GM13977 (cell line): Measurements from ENCODE around the gene CT83.

ENCODE experiments used
- DNase-seq: peaks from one replicate; pipeline ENCODE4 v3.0.0; 2012; ENCODE audit warnings: low spot score
- in situ Hi-C: fragments of 300-500 bp; cut with MboI; formaldehyde crosslinking; loops from one replicate; pipeline ENCODE4 v1.12.0; 2022; ENCODE audit warnings: low sequenced_read_pairs, low pct_unique_long_range_greater_than_20kb, mixed read lengths, inconsistent platforms; ENCODE audit not compliant: unreplicated experiment
- TF ChIP-seq, protein P1 (sequence below): IDR thresholded peaks from 2 replicates; pipeline ENCODE4 v1.5.1; 2012; ENCODE audit warnings: mild to moderate bottlenecking, control low read depth; ENCODE audit not compliant: insufficient read depth; ENCODE audit errors: extremely low read depth, missing control alignments

Gene CT83

DNA sequence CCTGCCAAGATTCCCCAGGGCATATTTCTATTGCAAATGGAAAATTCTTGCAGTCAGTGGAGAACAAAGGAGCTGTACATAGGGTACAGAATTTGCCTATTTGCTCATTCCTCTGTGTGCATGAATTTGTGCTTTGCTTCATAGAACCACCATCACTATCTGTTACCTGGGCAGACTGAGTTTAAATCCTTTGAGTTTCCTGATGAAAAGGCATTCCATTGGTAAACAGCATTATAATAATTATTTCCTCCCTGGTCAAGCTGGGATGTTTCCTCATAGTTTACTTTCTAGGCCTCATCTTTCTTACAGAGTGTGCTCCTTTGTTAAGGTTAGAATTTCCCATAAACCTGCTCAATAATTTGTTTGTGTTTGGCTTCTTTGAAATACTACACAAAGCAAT, 27.2 kb downstream of the CT83 start:
- no peak for DNase-seq
- in situ Hi-C loops = no loop called here
- TF ChIP-seq, protein P1, sequence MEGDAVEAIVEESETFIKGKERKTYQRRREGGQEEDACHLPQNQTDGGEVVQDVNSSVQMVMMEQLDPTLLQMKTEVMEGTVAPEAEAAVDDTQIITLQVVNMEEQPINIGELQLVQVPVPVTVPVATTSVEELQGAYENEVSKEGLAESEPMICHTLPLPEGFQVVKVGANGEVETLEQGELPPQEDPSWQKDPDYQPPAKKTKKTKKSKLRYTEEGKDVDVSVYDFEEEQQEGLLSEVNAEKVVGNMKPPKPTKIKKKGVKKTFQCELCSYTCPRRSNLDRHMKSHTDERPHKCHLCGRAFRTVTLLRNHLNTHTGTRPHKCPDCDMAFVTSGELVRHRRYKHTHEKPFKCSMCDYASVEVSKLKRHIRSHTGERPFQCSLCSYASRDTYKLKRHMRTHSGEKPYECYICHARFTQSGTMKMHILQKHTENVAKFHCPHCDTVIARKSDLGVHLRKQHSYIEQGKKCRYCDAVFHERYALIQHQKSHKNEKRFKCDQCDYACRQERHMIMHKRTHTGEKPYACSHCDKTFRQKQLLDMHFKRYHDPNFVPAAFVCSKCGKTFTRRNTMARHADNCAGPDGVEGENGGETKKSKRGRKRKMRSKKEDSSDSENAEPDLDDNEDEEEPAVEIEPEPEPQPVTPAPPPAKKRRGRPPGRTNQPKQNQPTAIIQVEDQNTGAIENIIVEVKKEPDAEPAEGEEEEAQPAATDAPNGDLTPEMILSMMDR = no peak

DNA sequence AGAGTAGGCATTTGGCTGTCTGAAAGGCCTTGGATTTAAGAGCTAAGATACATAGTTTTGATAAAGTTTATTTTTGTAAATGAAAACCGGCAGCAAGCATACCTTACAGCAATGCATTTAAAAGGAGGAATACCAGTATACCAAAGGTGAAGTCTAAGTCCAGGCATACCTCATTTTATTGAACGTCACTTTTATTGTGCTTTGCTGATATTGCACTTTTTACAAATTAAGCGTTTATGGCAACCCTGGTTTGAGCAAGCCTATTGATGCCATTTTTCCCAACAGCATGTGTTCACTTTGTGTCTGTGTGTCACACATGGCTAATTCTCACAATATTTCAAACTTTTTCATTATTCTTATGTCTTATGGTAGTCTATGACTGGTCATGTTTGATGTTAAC, 34.8 kb downstream of the CT83 start:
- in situ Hi-C loops = no loop called here
- TF ChIP-seq, protein P1 = no peak
- no peak for DNase-seq

DNA sequence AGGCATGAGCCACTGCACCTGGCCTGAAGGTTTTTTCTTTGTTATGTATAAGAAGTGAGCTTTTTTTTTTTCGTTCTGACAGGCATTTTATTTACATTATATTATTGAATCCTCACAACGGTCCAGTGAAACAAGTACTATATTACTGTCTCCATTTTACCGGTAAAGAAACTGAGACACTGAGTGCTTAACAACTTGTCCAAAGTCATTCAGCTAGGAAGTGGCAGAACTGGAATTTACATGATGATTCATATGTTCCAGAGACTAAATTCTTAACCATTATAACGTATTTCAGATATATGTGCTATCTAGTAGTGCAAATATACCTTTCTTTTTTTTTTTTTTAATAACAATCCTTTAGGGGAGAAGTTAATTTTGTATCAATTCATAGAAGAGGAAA, 44.8 kb downstream of the CT83 start:
- TF ChIP-seq, protein P1 = no peak
- no peak for DNase-seq
- in situ Hi-C loops = no loop called here

DNA sequence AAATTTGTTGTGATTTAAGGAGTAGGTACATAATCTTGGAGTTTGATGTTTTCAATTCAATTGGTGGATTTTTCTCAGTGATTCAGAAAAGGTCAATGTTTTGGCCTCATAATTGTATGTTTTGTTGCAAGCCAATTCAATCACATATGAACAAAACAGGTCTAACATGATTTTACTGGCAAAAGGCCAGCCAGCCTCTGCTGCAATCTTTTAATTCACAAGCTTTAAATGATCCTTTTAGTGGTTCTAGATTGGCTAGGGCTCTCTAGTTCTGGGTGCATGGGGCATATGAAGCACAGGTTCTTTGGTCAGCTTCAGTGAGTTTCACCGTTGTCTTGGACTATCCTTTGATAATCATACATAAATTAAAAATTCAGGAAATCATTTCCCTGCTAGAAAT, 45.6 kb downstream of the CT83 start:
- in situ Hi-C loops = no loop called here
- DNase-seq = no peak
- TF ChIP-seq, protein P1 = no peak

DNA sequence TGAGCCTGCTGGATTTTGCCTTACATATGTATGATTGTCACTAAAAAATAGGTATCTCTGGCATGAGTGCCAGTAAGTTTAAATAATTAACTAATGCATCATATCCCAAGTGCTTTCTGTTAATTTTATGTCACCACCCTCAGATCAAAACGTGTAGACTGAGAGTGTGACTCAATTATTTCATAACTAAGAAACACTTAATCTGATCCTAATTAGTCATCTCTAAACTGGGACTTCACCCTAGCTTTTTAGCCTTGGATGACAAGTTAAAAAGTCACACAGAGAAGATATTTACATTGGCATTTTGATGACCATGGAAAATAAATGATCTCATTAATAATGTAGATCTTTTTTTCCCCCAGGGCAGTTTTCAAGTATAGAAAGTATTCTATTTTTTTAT, 49.5 kb downstream of the CT83 start:
- in situ Hi-C loops = no loop called here
- no peak for DNase-seq
- TF ChIP-seq, protein P1 = no peak
